H1 (cell line): ENCODE data around the gene ADORA1. TPM values are rescaled to one million over a fixed set of nuclear protein-coding genes. Genes with fewer than 3 reads are reported as not detected.

Experiments
- NRF1 ChIP-seq: IDR thresholded peaks from 2 replicates; pipeline ENCODE4 v1.6.1; 2011; ENCODE audit warnings: mild to moderate bottlenecking, low read depth, low read length, improper control_type of control experiment
- PHF8 ChIP-seq: fragments of 200-600 bp; sonication (generic); conservative IDR thresholded peaks from 2 replicates; pipeline ENCODE4 v1.7.1; 2012; ENCODE audit warnings: low read depth, mild to moderate bottlenecking, inconsistent platforms, low read length, moderate library complexity
- TAF1 ChIP-seq: IDR thresholded peaks from 2 replicates; pipeline ENCODE4 v1.6.1; 2011; ENCODE audit warnings: mild to moderate bottlenecking, low read depth, low read length
- polyA plus RNA-seq, 7 experiments: library from polyadenylated mRNA; depleted of rRNA in 3 of 7; stranded (reverse) in 5 of 7; unstranded in 2 of 7; fragments of >200 nt in 5 of 7; fragments of 200-250 nt in 2 of 7; gene quantifications; 1 replicate in 5 of 7; 2 replicates in 1 of 7; 4 replicates in 1 of 7; pipeline versions ENCODE4 v1.2.1 to v1.2.3, GENCODE V29; 2011 to 2013; ENCODE audit warnings: missing spikeins in 2 of 7, mixed read lengths in 2 of 7
- total RNA-seq: library from RNA; stranded (reverse); fragmentation: NEBNext Ultra II Directional; extraction: Animal tissue kit (Norgen Biotek cat#: 25700); gene quantifications from 2 replicates; pipeline ENCODE4 v1.2.1, GENCODE V29; 2021

Gene ADORA1
- total and polyA plus RNA-seq, 2 of the 8 experiments (the other 6 are each of a cell fraction or from before 2014, with no cell fraction given) = 3.3 to 6.7 TPM

DNA sequence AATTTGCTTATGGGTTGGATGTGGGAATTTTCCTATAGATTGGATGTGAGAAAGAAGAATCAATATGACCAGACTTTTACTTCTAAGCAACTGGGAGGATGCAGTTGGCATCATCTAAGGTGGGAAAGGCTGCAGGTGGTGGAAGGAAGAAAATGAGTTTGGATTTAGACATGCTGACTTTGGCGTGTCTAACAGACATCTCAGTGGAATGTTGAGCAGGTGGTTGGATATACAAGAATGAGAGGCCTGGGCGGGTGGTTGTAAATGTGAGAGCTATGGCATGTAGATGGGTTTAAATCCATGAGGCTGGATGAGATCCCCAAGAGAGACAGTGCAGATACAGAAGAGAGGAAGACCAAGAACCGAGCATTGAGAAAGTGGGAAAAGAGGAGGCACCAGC is 10.5 kb downstream of the ADORA1 start (continued):
- TF ChIP-seq PHF8 (no peak), TAF1 (no peak), NRF1 (no peak)
- TF ChIP-seq, all 59 proteins: peak for 0
